ENCODE data around the gene DDX1.

DNA sequence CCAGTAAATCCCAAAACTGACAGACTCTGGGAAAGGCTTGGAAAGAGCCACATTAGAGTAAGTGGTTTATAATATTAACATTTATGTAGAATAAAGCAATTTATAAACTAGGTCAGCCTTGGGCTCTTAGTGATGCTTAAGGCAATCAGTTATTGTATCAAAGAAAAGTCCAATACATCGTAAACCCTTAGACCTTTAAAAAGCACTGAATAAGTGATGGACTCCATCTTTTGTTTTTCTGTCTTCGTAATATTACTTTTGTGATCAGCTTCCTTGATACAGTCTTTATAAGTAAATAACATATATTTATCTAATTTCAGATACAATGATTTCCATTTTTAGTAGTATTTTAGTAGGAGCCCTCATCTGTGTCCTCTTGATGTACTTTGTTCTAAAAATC lies 28.7 kb downstream of the DDX1 start:
- TF ChIP-seq CTCF (IDR thresholded peaks at IDR 0.05; ENCODE audit: extremely low read depth in 1 of 2, insufficient read depth in 1 of 2, low read depth in 1 of 2, low read length in 2 of 2) (no peak), POLR2A (IDR thresholded peaks at IDR 0.05; ENCODE audit: low read depth, low read length) (no peak)

Data from endothelial cell of umbilical vein (primary cell).